Hepatocyte (in vitro differentiated cells): Measurements from ENCODE around the gene THNSL1. TPM values are rescaled to one million over a fixed set of nuclear protein-coding genes. Genes with fewer than 3 reads are reported as not detected.
A peak's percentile ranks its signal among the peaks of the same experiment; 100 is the strongest.
"Not testable (repeated sequence)": the region's sequence is repeated elsewhere in the genome, so short reads cannot be mapped to it uniquely, and the experiment has no call there.

ENCODE experiments used
- DNase-seq: peaks from one replicate; pipeline ENCODE4 v3.0.0-alpha.2; 2016; ENCODE audit warnings: low spot score
- H2AFZ ChIP-seq: fragments of 200-600 bp; sonication (generic); 2 replicates; pipeline ENCODE4 v1.6.0; 2016; ENCODE audit warnings: antibody characterized with exemption, mild to moderate bottlenecking
- H3K27ac ChIP-seq: fragments of 200-600 bp; sonication (generic); 2 replicates; pipeline ENCODE4 v1.5.1; 2016; ENCODE audit warnings: mild to moderate bottlenecking
- H3K27me3 ChIP-seq: fragments of 200-600 bp; sonication (generic); 2 replicates; pipeline ENCODE4 v1.6.1; 2016
- H3K36me3 ChIP-seq: fragments of 200-600 bp; sonication (generic); replicated peaks from 2 replicates; pipeline ENCODE4 v1.5.1; 2016; ENCODE audit warnings: low read depth; ENCODE audit not compliant: insufficient read depth
- H3K4me1 ChIP-seq: fragments of 200-600 bp; sonication (generic); 2 replicates; pipeline ENCODE4 v1.5.1; 2016; ENCODE audit warnings: mild to moderate bottlenecking, moderate library complexity; ENCODE audit not compliant: insufficient read depth
- H3K4me2 ChIP-seq: fragments of 200-600 bp; sonication (generic); 2 replicates; pipeline ENCODE4 v1.6.0; 2016
- H3K4me3 ChIP-seq: fragments of 200-600 bp; sonication (generic); 2 replicates; pipeline ENCODE4 v1.5.1; 2016; ENCODE audit warnings: mild to moderate bottlenecking
- H3K79me2 ChIP-seq: fragments of 200-600 bp; sonication (generic); 2 replicates; pipeline ENCODE4 v1.6.0; 2017; ENCODE audit warnings: mild to moderate bottlenecking
- H3K9me2 ChIP-seq: fragments of 200-600 bp; sonication (generic); replicated peaks from 2 replicates; pipeline ENCODE4 v1.6.0; 2017; ENCODE audit warnings: mild to moderate bottlenecking; ENCODE audit not compliant: insufficient read depth
- H3K9me3 ChIP-seq: fragments of 200-600 bp; sonication (generic); 2 replicates; pipeline ENCODE4 v1.5.1; 2016; ENCODE audit warnings: low read depth, mild to moderate bottlenecking
- H4K20me1 ChIP-seq: fragments of 200-600 bp; sonication (generic); 2 replicates; pipeline ENCODE4 v1.6.0; 2016; ENCODE audit warnings: mild to moderate bottlenecking; ENCODE audit not compliant: insufficient read depth, poor library complexity, severe bottlenecking
- CTCF ChIP-seq: fragments of 200-600 bp; sonication (generic); IDR thresholded peaks from 2 replicates; pipeline ENCODE4 v1.5.1; 2016; ENCODE audit warnings: antibody characterized with exemption, mild to moderate bottlenecking; ENCODE audit not compliant: poor library complexity
- EZH2 ChIP-seq: fragments of 200-600 bp; sonication (generic); IDR thresholded peaks from 2 replicates; pipeline ENCODE4 v1.6.1; 2016; ENCODE audit warnings: antibody characterized with exemption, mild to moderate bottlenecking, borderline replicate concordance
- EZH2phosphoT487 ChIP-seq: fragments of 200-600 bp; sonication (generic); IDR thresholded peaks from one replicate; pipeline ENCODE4 v1.6.1; 2018; ENCODE audit warnings: antibody characterized with exemption, mild to moderate bottlenecking, low read depth, moderate library complexity; ENCODE audit not compliant: unreplicated experiment, severe bottlenecking
- WGBS: methylation state at CpG from one replicate; pipeline ENCODE4 v1.1.6; 2016; ENCODE audit warnings: low lambda C conversion rate; ENCODE audit errors: missing lambda C conversion rate; 5-methylcytosine and 5-hydroxymethylcytosine counted together
- polyA plus RNA-seq: library from polyadenylated mRNA; unstranded; fragments of >200 nt; fragmentation: Nextera tagmentation; extraction: Ambion mirVana; gene quantifications from 2 replicates; pipeline ENCODE4 v1.2.1, GENCODE V29; 2016
- total RNA-seq: library from RNA; depleted of rRNA; stranded (reverse); fragments of >200 nt; gene quantifications from 2 replicates; pipeline ENCODE4 v1.2.3, GENCODE V29; 2014

THNSL1 gene
- total RNA-seq (6.3 and 7.1 TPM in 2 replicates), polyA plus RNA-seq (2.5 and 4.9 TPM in 2 replicates)

- H3K9me3 ChIP-seq = no peaks in the 10 kb centered on the region
- no peak for TF ChIP-seq EZH2
- TF ChIP-seq CTCF = no peak
- no peak for TF ChIP-seq EZH2phosphoT487
- H4K20me1 ChIP-seq = no peaks in the 10 kb centered on the region
- peak within 1 kb of the TSS; percentile 87 for H2AFZ ChIP-seq
- peaks cover 15% of the 10 kb centered on the region for H3K79me2 ChIP-seq
- H3K9me2 ChIP-seq = no peaks in the 10 kb centered on the region
- peak within 1 kb of the TSS; percentile 96 for H3K27ac ChIP-seq
- peak; percentile 100 for DNase-seq
- H3K36me3 ChIP-seq = no peaks in the 10 kb centered on the region
- 1% methylated on average over 57 of the region's 69 CpGs for WGBS
- H3K4me3 ChIP-seq = peak within 1 kb of the TSS; percentile 39
- H3K27me3 ChIP-seq = no peaks in the 10 kb centered on the region
- H3K4me2 ChIP-seq = peak within 1 kb of the TSS; percentile 80
- H3K4me1 ChIP-seq = peaks cover 6% of the 10 kb centered on the region
Observed at GRCh38 chr10:25016376-25017153, at the start of gene THNSL1. TSS of gene THNSL1 (plus strand) at chr10:25016612. CDS start at chr10:25023224, 6,612 bp downstream.

- H4K20me1 ChIP-seq = no peaks in the 10 kb centered on the region
- 90% methylated on average over 5 of the region's 5 CpGs for WGBS
- H3K4me2 ChIP-seq = no peak overlapping the region
- H3K27me3 ChIP-seq = no peaks in the 10 kb centered on the region
- peaks cover 17% of the 10 kb centered on the region for H3K4me1 ChIP-seq
- H3K27ac ChIP-seq = no peak overlapping the region
- H2AFZ ChIP-seq = no peak overlapping the region
- no peaks in the 10 kb centered on the region for H3K79me2 ChIP-seq
- H3K9me2 ChIP-seq = no peaks in the 10 kb centered on the region
- no peaks in the 10 kb centered on the region for H3K9me3 ChIP-seq
- no peak for TF ChIP-seq CTCF
- no peak for TF ChIP-seq EZH2phosphoT487
- TF ChIP-seq EZH2 = no peak
- H3K4me3 ChIP-seq = no peak overlapping the region
- H3K36me3 ChIP-seq = no peaks in the 10 kb centered on the region
- no peak for DNase-seq
Observed at GRCh38 chr10:24966962-24967481, 49.4 kb upstream of the THNSL1 start.

- Histone ChIP-seq H2AFZ (no peak overlapping the region), H3K4me1 (peaks cover 7% of the 10 kb centered on the region), H3K9me3 (no peaks in the 10 kb centered on the region), H3K4me3 (no peak overlapping the region), H3K36me3 (no peaks in the 10 kb centered on the region), H3K79me2 (no peaks in the 10 kb centered on the region), H3K27me3 (no peaks in the 10 kb centered on the region), H3K9me2 (no peaks in the 10 kb centered on the region), H3K27ac (no peak overlapping the region), H4K20me1 (no peaks in the 10 kb centered on the region), H3K4me2 (no peak overlapping the region)
- no peak for DNase-seq
- TF ChIP-seq EZH2phosphoT487 = no peak
- TF ChIP-seq CTCF = no peak
- no peak for TF ChIP-seq EZH2
- WGBS = 95% methylated on average over 7 of the region's 7 CpGs
Observed at GRCh38 chr10:24968349-24968748, 48.1 kb upstream of the THNSL1 start.

GRCh38 chr10:24968951-24969350, 47.5 kb upstream of the THNSL1 start:
- not testable (repeated sequence) for H3K9me2 ChIP-seq, H2AFZ ChIP-seq, H3K79me2 ChIP-seq, H3K9me3 ChIP-seq, H3K27me3 ChIP-seq, DNase-seq, H4K20me1 ChIP-seq, H3K27ac ChIP-seq, H3K4me3 ChIP-seq, H3K4me2 ChIP-seq, H3K4me1 ChIP-seq, H3K36me3 ChIP-seq
- 91% methylated on average over 11 of the region's 11 CpGs for WGBS
